Gastroesophageal sphincter (tissue), 3 donors: ENCODE results near the gene C7orf33.

Source experiments
- CTCF ChIP-seq, 4 experiments: fragments of 200-600 bp in 2 of 4; fragments of 450-650 bp in 2 of 4; sonication (generic) in 1 of 4; IDR thresholded peaks; one replicate each; pipeline ENCODE4 v1.5.1; 2017 to 2019; ENCODE audit warnings: antibody characterized with exemption in 4 of 4, mild to moderate bottlenecking in 2 of 4, moderate library complexity in 2 of 4
- EP300 ChIP-seq: sonication (generic); formaldehyde crosslinking; IDR thresholded peaks from one replicate; pipeline ENCODE4 v1.6.1; 2017; ENCODE audit warnings: antibody characterized with exemption, mild to moderate bottlenecking
- POLR2A ChIP-seq, 2 donors: fragments of 450-650 bp; IDR thresholded peaks; one replicate each; pipeline ENCODE4 v1.6.1; 2017; ENCODE audit warnings: antibody characterized with exemption in 2 of 2, mild to moderate bottlenecking in 2 of 2, moderate library complexity in 1 of 2
- POLR2AphosphoS5 ChIP-seq: sonication (generic); formaldehyde crosslinking; IDR thresholded peaks from one replicate; pipeline ENCODE4 v1.6.1; 2017; ENCODE audit warnings: antibody characterized with exemption

GRCh38 chr7:148572067-148572522 lies 18.5 kb upstream of the C7orf33 start:
- TF ChIP-seq CTCF (IDR thresholded peaks at IDR 0.05) (no peak), POLR2A (IDR thresholded peaks at IDR 0.05) (no peak), POLR2AphosphoS5 (no peak), EP300 (no peak)
